Right cardiac atrium (tissue), 5 donors: ENCODE results near the gene HDAC8. TPM values are rescaled to one million over a fixed set of nuclear protein-coding genes. Genes with fewer than 3 reads are reported as not detected.
A peak's percentile ranks its signal among the peaks of the same experiment; 100 is the strongest.

Experiments used
- ATAC-seq, 2 donors: fragments of 200-7000 bp; cut with Tn5 transposase; one replicate each; pipeline versions ENCODE4 v1.8.0 to v1.9.1; 2020; ENCODE audit warnings: moderate library complexity in 2 of 2, mild to moderate bottlenecking in 1 of 2
- DNase-seq, 3 donors: peaks; one replicate each; pipeline ENCODE4 v3.0.0-alpha.2; 2020
- H3K27ac ChIP-seq: one replicate; pipeline ENCODE4 v1.5.1; 2013; ENCODE audit warnings: mild to moderate bottlenecking, low read length, control low read depth, moderate library complexity
- H3K27me3 ChIP-seq: one replicate; pipeline ENCODE4 v1.6.1; 2013; ENCODE audit not compliant: control insufficient read depth, insufficient read depth
- H3K4me1 ChIP-seq: one replicate; pipeline ENCODE4 v1.6.1; 2013; ENCODE audit warnings: low read length; ENCODE audit not compliant: control insufficient read depth, insufficient read depth
- H3K4me3 ChIP-seq: one replicate; pipeline ENCODE4 v1.5.1; 2013; ENCODE audit warnings: low read length, control low read depth
- H3K9me3 ChIP-seq: one replicate; pipeline ENCODE4 v1.6.1; 2013; ENCODE audit warnings: low read length; ENCODE audit not compliant: control insufficient read depth
- WGBS: extraction: QIAGEN DNeasy Blood & Tissue Kit; methylation state at CpG from one replicate; pipeline ENCODE4 v1.1.7; 2013; 5-methylcytosine and 5-hydroxymethylcytosine counted together
- intact Hi-C, 4 donors: fragments of 100-400 bp; cut with DNase I; formaldehyde crosslinking; loops; one replicate each; pipeline versions ENCODE4 v1.11.0 to v1.14.0; 2022 to 2023
- polyA plus RNA-seq: library from polyadenylated mRNA; stranded (reverse); fragments of 200-250 nt; gene quantifications from one replicate; pipeline ENCODE4 v1.2.3, GENCODE V29; 2013
- total RNA-seq, 4 donors: library from RNA; stranded (reverse); fragmentation: NEBNext Ultra II Directional; extraction: Animal tissue kit (Norgen Biotek cat#: 25700); gene quantifications; one replicate each; pipeline ENCODE4 v1.2.1, GENCODE V29; 2021
- donor health status: healthy with polysubstance abuse.
- donor health status: DM: no; HTN: yes; CAD: no.
- donor health status: DM: no; HTN: no; CAD: no.
- donor health status: DM: no; HTN: yes; CAD: no; lungs with severe emphysema.
- donor health status: DM: yes; HTN: yes; CAD: no.

Gene HDAC8
- total and polyA plus RNA-seq, 5 donors: 15.5 to 21.1 (median 19.3) TPM

- ATAC-seq: peak in 1 of 2 donors; percentile 41
- intact Hi-C loops: no loop called here
- H3K9me3 ChIP-seq: no peaks in the 10 kb centered on the region
Observed at GRCh38 chrX:72373136-72373535, 199.5 kb downstream of the HDAC8 start.

GRCh38 chrX:72372735-72373134 lies 199.9 kb downstream of the HDAC8 start:
- ATAC-seq (no peak), DNase-seq (no peak)
- H3K27me3 ChIP-seq: no peaks in the 10 kb centered on the region
- no peak overlapping the region for H3K27ac ChIP-seq
- no peaks in the 10 kb centered on the region for H3K4me1 ChIP-seq
- no peaks in the 10 kb centered on the region for H3K9me3 ChIP-seq
- 91% methylated on average over 2 of the region's 2 CpGs for WGBS
- no peak overlapping the region for H3K4me3 ChIP-seq
- intact Hi-C loops: no loop called here

More at GRCh38 chrX:72373136-72373535, 199.5 kb downstream of the HDAC8 start:
- Histone ChIP-seq H3K27ac (no peak overlapping the region), H3K4me1 (no peaks in the 10 kb centered on the region), H3K4me3 (no peak overlapping the region), H3K27me3 (no peaks in the 10 kb centered on the region)
- no peak for DNase-seq
- 77% methylated on average over 1 of the region's 1 CpG for WGBS

DNA sequence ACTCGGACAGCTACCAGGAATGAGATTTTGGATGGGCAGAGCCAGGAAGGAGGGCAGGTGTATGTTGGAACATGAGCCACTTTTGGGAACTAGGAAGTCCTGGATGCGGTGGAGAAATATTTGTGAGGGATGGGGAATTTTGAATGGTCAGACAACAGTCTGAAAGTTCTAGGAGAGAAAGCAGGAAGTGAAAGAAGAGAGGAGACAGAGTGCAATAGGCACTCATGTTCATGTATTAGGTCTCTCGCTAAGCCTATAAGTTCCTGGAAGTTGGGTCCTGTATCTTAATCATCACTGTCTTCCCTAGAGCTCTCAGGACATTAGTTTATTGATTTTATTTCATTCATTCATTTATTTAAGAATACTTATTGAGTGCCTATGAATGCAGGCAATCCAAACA lies 201.2 kb downstream of the HDAC8 start:
- H3K4me3 ChIP-seq: no peak overlapping the region
- 93% methylated on average over 3 of the region's 3 CpGs for WGBS
- H3K27ac ChIP-seq: no peak overlapping the region
- DNase-seq (no peak), ATAC-seq (no peak)
- no peaks in the 10 kb centered on the region for H3K4me1 ChIP-seq
- H3K9me3 ChIP-seq: no peaks in the 10 kb centered on the region
- intact Hi-C loops: no loop called here
- H3K27me3 ChIP-seq: no peaks in the 10 kb centered on the region

DNA sequence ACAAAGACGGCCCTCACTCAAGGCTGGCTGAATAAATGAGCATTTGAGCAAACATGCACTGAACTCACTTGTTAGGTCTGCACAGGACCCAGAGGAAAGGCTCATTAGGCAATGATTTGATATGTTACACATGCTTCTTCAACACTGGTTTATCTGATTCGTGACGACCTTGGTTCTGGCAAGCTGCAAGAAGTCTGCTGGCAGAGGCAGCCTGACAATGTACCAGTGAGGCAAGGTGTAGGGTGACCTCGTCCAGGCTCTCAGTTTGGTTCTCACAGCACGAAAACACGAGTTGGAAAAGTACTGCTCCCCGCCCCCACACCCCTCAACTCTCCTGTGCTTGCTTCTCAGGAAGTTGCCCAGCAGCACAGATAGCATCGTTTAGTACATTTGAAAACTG lies 203.8 kb downstream of the HDAC8 start:
- Histone ChIP-seq H3K27me3 (no peaks in the 10 kb centered on the region), H3K9me3 (no peaks in the 10 kb centered on the region), H3K4me1 (no peaks in the 10 kb centered on the region), H3K27ac (no peak overlapping the region), H3K4me3 (no peak overlapping the region)
- 53% methylated on average over 8 of the region's 8 CpGs for WGBS
- intact Hi-C loops: no loop called here
- ATAC-seq (peak; percentile 34 to 64), DNase-seq (peak in 1 of 3 donors; percentile 48)

- ATAC-seq (no peak), DNase-seq (no peak)
- H3K4me1 ChIP-seq: no peaks in the 10 kb centered on the region
- no peaks in the 10 kb centered on the region for H3K27me3 ChIP-seq
- no peak overlapping the region for H3K27ac ChIP-seq
- H3K9me3 ChIP-seq: no peaks in the 10 kb centered on the region
- intact Hi-C loops: no loop called here
- 92% methylated on average over 1 of the region's 1 CpG for WGBS
- H3K4me3 ChIP-seq: no peak overlapping the region
Observed at GRCh38 chrX:72367516-72367915, 205.1 kb downstream of the HDAC8 start.

DNA sequence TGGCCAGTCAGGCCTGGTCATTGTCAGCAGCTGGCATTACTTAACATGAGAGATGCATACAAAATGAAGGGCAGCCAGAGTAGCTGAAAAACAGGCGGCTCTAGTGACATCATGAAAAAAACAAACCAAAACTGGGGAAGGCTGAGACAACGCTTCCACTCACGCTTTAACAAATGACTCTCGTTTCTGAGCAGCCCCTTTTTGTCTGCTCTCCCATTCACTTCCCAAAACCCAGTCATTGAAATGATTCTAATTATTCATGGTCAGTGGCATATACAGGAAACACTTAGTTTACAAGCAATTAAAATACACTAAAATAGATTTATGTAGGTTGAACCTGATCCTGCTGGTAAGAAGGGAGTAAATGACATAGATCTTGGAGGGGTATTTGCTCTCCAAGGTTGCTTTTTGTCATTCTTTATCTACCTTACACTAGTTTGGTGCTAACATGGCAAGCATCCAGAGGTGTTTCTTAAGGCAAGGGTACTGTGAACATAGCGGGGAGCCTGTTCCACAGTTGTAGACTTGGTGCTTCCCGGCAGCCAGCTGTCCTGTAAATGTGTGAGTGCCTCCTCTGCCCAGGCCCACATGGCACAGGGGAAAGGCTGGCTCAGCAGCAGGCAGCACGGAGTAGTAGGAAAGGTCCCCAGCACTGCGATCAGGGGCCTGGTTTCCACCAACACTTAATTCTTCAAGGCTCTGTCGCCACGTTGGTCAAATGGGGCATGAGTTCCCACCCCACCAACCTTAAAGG lies 205.8 kb downstream of the HDAC8 start:
- no peaks in the 10 kb centered on the region for H3K9me3 ChIP-seq
- H3K27me3 ChIP-seq: no peaks in the 10 kb centered on the region
- 89% methylated on average over 10 of the region's 10 CpGs for WGBS
- no peak overlapping the region for H3K27ac ChIP-seq
- intact Hi-C loops: no loop called here
- no peaks in the 10 kb centered on the region for H3K4me1 ChIP-seq
- no peak overlapping the region for H3K4me3 ChIP-seq
- DNase-seq: no peak
- no peak for ATAC-seq

GRCh38 chrX:72366178-72366577 lies 206.5 kb downstream of the HDAC8 start:
- 77% methylated on average over 4 of the region's 4 CpGs for WGBS
- ATAC-seq: no peak
- H3K9me3 ChIP-seq: no peaks in the 10 kb centered on the region
- no peak for DNase-seq
- H3K27ac ChIP-seq: no peak overlapping the region
- H3K4me1 ChIP-seq: no peaks in the 10 kb centered on the region
- intact Hi-C loops: no loop called here
- no peak overlapping the region for H3K4me3 ChIP-seq
- no peaks in the 10 kb centered on the region for H3K27me3 ChIP-seq

DNA sequence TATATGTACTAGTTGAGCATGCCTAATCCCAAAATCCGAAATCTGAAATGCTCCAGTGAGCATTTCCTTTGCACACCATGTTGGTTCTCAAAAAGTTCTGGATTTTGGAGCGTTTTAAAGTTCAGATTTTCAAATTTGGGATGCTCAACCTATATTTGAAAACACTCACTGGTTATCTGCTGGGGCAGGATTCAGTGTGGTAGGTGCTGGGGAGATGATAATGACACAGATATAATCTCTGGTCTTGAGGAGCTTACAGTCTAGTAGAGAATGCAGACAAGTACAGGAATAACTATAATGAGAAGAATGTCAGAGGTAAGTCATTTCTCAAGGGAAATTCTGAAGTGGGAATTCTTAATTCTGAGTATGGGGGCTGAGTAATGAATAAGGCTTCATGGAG lies 207.5 kb downstream of the HDAC8 start:
- Histone ChIP-seq H3K4me1 (no peaks in the 10 kb centered on the region), H3K27ac (no peak overlapping the region), H3K27me3 (no peaks in the 10 kb centered on the region), H3K9me3 (no peaks in the 10 kb centered on the region), H3K4me3 (no peak overlapping the region)
- intact Hi-C loops: no loop called here
- DNase-seq (no peak), ATAC-seq (no peak)
- 99% methylated on average over 2 of the region's 2 CpGs for WGBS

DNA sequence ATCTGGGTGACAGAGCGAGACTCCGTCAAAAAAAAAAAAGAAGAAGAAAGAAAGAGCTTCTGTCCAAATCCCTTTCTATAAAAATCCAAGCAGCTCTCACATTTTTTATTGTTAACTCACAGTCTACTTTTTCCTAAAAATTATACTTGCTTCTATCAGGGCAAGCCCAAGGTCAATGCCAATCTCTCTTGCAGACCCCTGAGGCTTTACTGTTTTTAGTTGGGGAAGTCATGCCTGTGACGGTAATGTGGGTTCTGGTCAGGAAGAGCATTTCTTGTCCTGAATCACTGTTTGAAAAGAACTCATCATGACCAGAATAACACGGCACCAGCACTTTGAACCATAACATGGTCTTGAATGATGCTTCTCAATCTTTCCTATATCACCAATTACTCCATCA lies 212.3 kb downstream of the HDAC8 start:
- no peaks in the 10 kb centered on the region for H3K9me3 ChIP-seq
- intact Hi-C loops: no loop called here
- H3K27ac ChIP-seq: no peak overlapping the region
- WGBS: 88% methylated on average over 4 of the region's 4 CpGs
- no peaks in the 10 kb centered on the region for H3K27me3 ChIP-seq
- H3K4me3 ChIP-seq: no peak overlapping the region
- no peak for ATAC-seq
- no peaks in the 10 kb centered on the region for H3K4me1 ChIP-seq
- no peak for DNase-seq

DNA sequence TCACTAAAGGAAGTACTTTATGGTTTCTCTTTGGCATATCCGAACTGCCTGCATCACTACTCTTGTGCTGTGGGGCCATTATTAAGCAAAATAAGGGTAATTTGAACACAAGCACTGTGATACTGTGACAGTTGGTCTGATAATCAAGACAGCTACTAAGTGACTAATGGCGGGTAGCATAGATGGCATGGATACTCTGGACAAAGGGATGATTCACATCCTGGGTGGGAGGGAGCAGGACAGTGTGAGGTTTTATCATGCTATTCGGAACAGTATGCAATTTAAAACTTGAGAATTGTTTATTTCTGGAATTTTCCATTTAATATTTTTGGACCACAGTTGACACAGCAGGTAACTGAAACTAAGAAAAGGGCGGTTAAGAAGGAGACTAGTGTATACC lies 214.3 kb downstream of the HDAC8 start:
- intact Hi-C loops: no loop called here

GRCh38 chrX:72352786-72353185 lies 219.9 kb downstream of the HDAC8 start:
- DNase-seq (no peak), ATAC-seq (no peak)
- H3K27me3 ChIP-seq: no peaks in the 10 kb centered on the region
- no peaks in the 10 kb centered on the region for H3K9me3 ChIP-seq
- intact Hi-C loops: no loop called here
- H3K4me3 ChIP-seq: no peak overlapping the region
- whole genome bisulfite sequencing: 79% methylated on average over 3 of the region's 3 CpGs
- no peak overlapping the region for H3K27ac ChIP-seq
- peaks cover 1% of the 10 kb centered on the region for H3K4me1 ChIP-seq

More for the DNA sequence above, 214.3 kb downstream of the HDAC8 start:
- ATAC-seq (no peak), DNase-seq (no peak)
- H3K4me3 ChIP-seq: no peak overlapping the region
- no peak overlapping the region for H3K27ac ChIP-seq
- H3K27me3 ChIP-seq: no peaks in the 10 kb centered on the region
- H3K4me1 ChIP-seq: no peaks in the 10 kb centered on the region
- 87% methylated on average over 4 of the region's 4 CpGs for WGBS
- no peaks in the 10 kb centered on the region for H3K9me3 ChIP-seq
